Epithelial cell of proximal tubule (primary cell): ENCODE results near the gene SEPSECS. TPM values are rescaled to one million over a fixed set of nuclear protein-coding genes. Genes with fewer than 3 reads are reported as not detected.
A peak's percentile ranks its signal among the peaks of the same experiment; 100 is the strongest.

Experiments
- DNase-seq: peaks from one replicate; pipeline ENCODE4 v3.0.0-alpha.2; 2011; ENCODE audit warnings: low read depth
- H3K4me3 ChIP-seq: 2 replicates; pipeline ENCODE4 v1.5.1; 2011; ENCODE audit warnings: low read depth, mild to moderate bottlenecking, low read length
- CTCF ChIP-seq: conservative IDR thresholded peaks from 2 replicates; pipeline ENCODE4 v1.5.1; 2012; ENCODE audit warnings: low read depth, mild to moderate bottlenecking, low read length
- total RNA-seq: library from RNA; depleted of rRNA; stranded (reverse); fragments of >200 nt; gene quantifications from 2 replicates; pipeline ENCODE4 v1.2.3, GENCODE V29; 2015

The SEPSECS gene
- total RNA-seq, 1 donor from 2014 or later = 4.3 TPM

GRCh38 chr4:25144870-25145481 lies 15.3 kb downstream of the SEPSECS start:
- TF ChIP-seq CTCF = peak; percentile 75
- no peak for DNase-seq
- H3K4me3 ChIP-seq = no peak overlapping the region

- DNase-seq = no peak
- TF ChIP-seq CTCF = no peak
Observed at GRCh38 chr4:25142468-25142867, 17.8 kb downstream of the SEPSECS start.

GRCh38 chr4:25141592-25141991 lies 18.7 kb downstream of the SEPSECS start:
- no peak overlapping the region for H3K4me3 ChIP-seq
- TF ChIP-seq CTCF = no peak

More at GRCh38 chr4:25142468-25142867, 17.8 kb downstream of the SEPSECS start:
- no peak overlapping the region for H3K4me3 ChIP-seq

GRCh38 chr4:25133132-25133531 lies 27.1 kb downstream of the SEPSECS start:
- TF ChIP-seq CTCF = no peak
- no peak overlapping the region for H3K4me3 ChIP-seq
- no peak for DNase-seq

More at GRCh38 chr4:25141592-25141991, 18.7 kb downstream of the SEPSECS start:
- no peak for DNase-seq

- DNase-seq = no peak
- TF ChIP-seq CTCF = no peak
- no peak overlapping the region for H3K4me3 ChIP-seq
Observed at GRCh38 chr4:25131926-25132325, 28.3 kb downstream of the SEPSECS start.

- no peak for TF ChIP-seq CTCF
- no peak overlapping the region for H3K4me3 ChIP-seq
- DNase-seq = no peak
Observed at GRCh38 chr4:25131381-25131780, 28.9 kb downstream of the SEPSECS start.

- DNase-seq = no peak
- TF ChIP-seq CTCF = no peak
- no peak overlapping the region for H3K4me3 ChIP-seq
Observed at GRCh38 chr4:25129917-25130316, 30.3 kb downstream of the SEPSECS start.
